Right lobe of liver (tissue), 4 donors: ENCODE data around the gene PCSK6.

Experiments used
- POLR2A ChIP-seq: fragments of 450-650 bp; IDR thresholded peaks from one replicate; pipeline ENCODE4 v1.6.1; 2017; ENCODE audit warnings: antibody characterized with exemption, mild to moderate bottlenecking
- TF ChIP-seq, protein P1 (sequence below), 4 donors: fragments of 200-600 bp in 3 of 4; fragments of 450-650 bp in 1 of 4; IDR thresholded peaks; one replicate each; pipeline versions ENCODE4 v1.5.1 to v1.8.0; 2016 to 2022; ENCODE audit warnings: antibody characterized with exemption in 4 of 4, mild to moderate bottlenecking in 2 of 4
- donor health status: DM: no; HTN: no; CAD: no.
- donor health status: DM: no; HTN: no; CAD: no.
- donor health status: DM: no; HTN: yes; CAD: no.

GRCh38 chr15:101505610-101506337 is 16.3 kb upstream of the PCSK6 start:
- TF ChIP-seq, protein P1, sequence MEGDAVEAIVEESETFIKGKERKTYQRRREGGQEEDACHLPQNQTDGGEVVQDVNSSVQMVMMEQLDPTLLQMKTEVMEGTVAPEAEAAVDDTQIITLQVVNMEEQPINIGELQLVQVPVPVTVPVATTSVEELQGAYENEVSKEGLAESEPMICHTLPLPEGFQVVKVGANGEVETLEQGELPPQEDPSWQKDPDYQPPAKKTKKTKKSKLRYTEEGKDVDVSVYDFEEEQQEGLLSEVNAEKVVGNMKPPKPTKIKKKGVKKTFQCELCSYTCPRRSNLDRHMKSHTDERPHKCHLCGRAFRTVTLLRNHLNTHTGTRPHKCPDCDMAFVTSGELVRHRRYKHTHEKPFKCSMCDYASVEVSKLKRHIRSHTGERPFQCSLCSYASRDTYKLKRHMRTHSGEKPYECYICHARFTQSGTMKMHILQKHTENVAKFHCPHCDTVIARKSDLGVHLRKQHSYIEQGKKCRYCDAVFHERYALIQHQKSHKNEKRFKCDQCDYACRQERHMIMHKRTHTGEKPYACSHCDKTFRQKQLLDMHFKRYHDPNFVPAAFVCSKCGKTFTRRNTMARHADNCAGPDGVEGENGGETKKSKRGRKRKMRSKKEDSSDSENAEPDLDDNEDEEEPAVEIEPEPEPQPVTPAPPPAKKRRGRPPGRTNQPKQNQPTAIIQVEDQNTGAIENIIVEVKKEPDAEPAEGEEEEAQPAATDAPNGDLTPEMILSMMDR (IDR thresholded peaks at IDR 0.05): no peak
- no peak for TF ChIP-seq POLR2A
